Measurements from ENCODE around the gene PCDHGA2.
A peak's percentile ranks its signal among the peaks of the same experiment; 100 is the strongest.
"Not testable (repeated sequence)": the region's sequence is repeated elsewhere in the genome, so short reads cannot be mapped to it uniquely, and the experiment has no call there.

The PCDHGA2 gene

DNA sequence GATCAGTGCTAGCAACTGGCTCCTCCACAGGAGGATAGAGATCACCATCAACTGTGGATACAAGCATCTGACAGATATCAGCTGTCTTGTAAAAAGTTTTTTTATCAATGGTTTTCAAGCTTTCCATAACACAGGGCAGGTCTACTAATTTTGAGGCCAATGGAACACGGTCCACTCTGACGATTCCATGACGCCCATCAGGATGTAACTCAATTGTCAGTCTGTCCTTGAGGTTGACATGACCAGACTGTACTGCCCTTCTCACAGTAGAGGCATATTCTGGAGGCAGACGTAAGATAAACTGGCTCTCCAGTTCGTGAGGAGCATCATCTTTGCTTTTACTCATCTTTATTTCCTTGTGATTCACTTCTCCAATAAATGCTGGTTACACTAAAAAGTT is 18.9 kb upstream of the PCDHGA2 start:
- TF ChIP-seq, protein P1, sequence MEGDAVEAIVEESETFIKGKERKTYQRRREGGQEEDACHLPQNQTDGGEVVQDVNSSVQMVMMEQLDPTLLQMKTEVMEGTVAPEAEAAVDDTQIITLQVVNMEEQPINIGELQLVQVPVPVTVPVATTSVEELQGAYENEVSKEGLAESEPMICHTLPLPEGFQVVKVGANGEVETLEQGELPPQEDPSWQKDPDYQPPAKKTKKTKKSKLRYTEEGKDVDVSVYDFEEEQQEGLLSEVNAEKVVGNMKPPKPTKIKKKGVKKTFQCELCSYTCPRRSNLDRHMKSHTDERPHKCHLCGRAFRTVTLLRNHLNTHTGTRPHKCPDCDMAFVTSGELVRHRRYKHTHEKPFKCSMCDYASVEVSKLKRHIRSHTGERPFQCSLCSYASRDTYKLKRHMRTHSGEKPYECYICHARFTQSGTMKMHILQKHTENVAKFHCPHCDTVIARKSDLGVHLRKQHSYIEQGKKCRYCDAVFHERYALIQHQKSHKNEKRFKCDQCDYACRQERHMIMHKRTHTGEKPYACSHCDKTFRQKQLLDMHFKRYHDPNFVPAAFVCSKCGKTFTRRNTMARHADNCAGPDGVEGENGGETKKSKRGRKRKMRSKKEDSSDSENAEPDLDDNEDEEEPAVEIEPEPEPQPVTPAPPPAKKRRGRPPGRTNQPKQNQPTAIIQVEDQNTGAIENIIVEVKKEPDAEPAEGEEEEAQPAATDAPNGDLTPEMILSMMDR (IDR thresholded peaks at IDR 0.05; ENCODE audit: low read depth, low read length, missing control alignments), result no peak
- peak overlapping the region; percentile 85 for H3K4me3 ChIP-seq (ENCODE audit: low read depth, low read length)
- no peak for DNase-seq (ENCODE audit: low read depth)

- DNase-seq (ENCODE audit: low read depth), result peak; percentile 89
- TF ChIP-seq, protein P1 (IDR thresholded peaks at IDR 0.05; ENCODE audit: low read depth, low read length, missing control alignments), result peak; percentile 81
- peak within 1 kb of the TSS; percentile 85 for H3K4me3 ChIP-seq (ENCODE audit: low read depth, low read length)
Measured at GRCh38 chr5:141320225-141321169, 18.1 kb upstream of the PCDHGA2 start, which contains the start of gene TAF7. Gene TAF7 (minus strand): TSS chr5:141320784. CDS start chr5:141320044, 740 bp downstream.

GRCh38 chr5:141322261-141322660 is 16.3 kb upstream of the PCDHGA2 start:
- no peak overlapping the region for H3K4me3 ChIP-seq (ENCODE audit: low read depth, low read length)
- DNase-seq (ENCODE audit: low read depth), result no peak
- TF ChIP-seq, protein P1 (IDR thresholded peaks at IDR 0.05; ENCODE audit: low read depth, low read length, missing control alignments), result no peak

- peak overlapping the region; percentile 67 for H3K4me3 ChIP-seq (ENCODE audit: low read depth, low read length)
- TF ChIP-seq, protein P1 (IDR thresholded peaks at IDR 0.05; ENCODE audit: low read depth, low read length, missing control alignments), result peak; percentile 71
- DNase-seq (ENCODE audit: low read depth), result peak; percentile 51
Measured at GRCh38 chr5:141326088-141326854, 12.3 kb upstream of the PCDHGA2 start.

- no peak for DNase-seq (ENCODE audit: low read depth)
- TF ChIP-seq, protein P1 (IDR thresholded peaks at IDR 0.05; ENCODE audit: low read depth, low read length, missing control alignments), result no peak
- H3K4me3 ChIP-seq (ENCODE audit: low read depth, low read length), result no peak overlapping the region
Measured at GRCh38 chr5:141328231-141328630, 10.3 kb upstream of the PCDHGA2 start.

DNA sequence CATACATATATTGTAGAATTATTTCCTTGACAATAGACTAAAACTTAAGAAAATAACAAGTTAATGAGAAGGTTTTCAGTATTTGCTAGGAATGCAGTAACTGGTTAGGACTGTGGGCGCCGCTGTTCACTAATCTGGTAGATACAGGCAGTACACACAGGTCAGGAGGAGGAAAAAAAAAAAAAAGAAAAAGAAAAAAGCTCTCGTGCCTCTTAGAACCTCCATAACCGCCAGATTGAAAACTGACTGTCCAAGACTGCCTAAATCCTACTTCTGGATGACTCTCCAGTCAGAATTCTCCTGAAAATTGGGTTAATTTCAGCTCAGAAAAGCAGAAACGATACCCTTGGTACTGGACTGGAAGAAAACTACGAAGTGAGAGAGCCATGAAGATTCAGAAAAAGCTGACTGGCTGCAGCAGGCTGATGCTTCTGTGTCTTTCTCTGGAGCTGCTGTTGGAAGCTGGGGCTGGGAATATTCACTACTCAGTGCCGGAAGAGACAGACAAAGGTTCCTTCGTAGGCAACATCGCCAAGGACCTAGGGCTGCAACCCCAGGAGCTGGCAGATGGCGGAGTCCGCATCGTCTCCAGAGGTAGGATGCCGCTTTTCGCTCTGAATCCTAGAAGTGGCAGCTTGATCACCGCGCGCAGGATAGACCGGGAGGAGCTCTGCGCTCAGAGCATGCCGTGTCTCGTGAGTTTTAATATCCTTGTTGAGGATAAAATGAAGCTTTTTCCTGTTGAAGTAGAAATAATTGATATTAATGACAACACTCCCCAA is 8.1 kb upstream of the PCDHGA2 start, which contains the start of gene PCDHGA1:
Gene PCDHGA1, plus strand, starts transcription at position 216 of the 782 bp plus-strand sequence.
- H3K4me3 ChIP-seq (ENCODE audit: low read depth, low read length), result no peak within 1 kb of the TSS
- DNase-seq (ENCODE audit: low read depth), result no peak

DNA sequence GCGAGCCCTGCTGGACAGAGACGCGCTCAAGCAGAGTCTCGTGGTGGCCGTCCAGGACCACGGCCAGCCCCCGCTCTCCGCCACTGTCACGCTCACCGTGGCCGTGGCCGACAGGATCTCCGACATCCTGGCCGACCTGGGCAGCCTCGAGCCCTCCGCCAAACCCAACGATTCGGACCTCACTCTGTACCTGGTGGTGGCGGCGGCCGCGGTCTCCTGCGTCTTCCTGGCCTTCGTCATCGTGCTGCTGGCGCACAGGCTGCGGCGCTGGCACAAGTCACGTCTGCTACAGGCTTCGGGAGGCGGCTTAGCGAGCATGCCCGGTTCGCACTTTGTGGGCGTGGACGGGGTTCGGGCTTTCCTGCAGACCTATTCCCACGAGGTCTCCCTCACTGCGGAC is 6.0 kb upstream of the PCDHGA2 start:
- not testable (repeated sequence) for DNase-seq (ENCODE audit: low read depth); H3K4me3 ChIP-seq (ENCODE audit: low read depth, low read length)

More for the DNA sequence above, 8.1 kb upstream of the PCDHGA2 start, which contains the start of gene PCDHGA1:
- TF ChIP-seq, protein P1 (IDR thresholded peaks at IDR 0.05; ENCODE audit: low read depth, low read length, missing control alignments), result peak; percentile 35

- DNase-seq (ENCODE audit: low read depth); H3K4me3 ChIP-seq (ENCODE audit: low read depth, low read length): not testable (repeated sequence)
Measured at GRCh38 chr5:141340781-141341354, 2.3 kb downstream of the PCDHGA2 start.

Data from GM12864 (cell line).